Left ventricle myocardium inferior (tissue), 1 donor: ENCODE results near the gene ZRSR2. TPM values are rescaled to one million over a fixed set of nuclear protein-coding genes. Genes with fewer than 3 reads are reported as not detected.
"Not testable (repeated sequence)": the region's sequence is repeated elsewhere in the genome, so short reads cannot be mapped to it uniquely, and the experiment has no call there.

Source experiments
- DNase-seq: peaks from one replicate; pipeline ENCODE4 v3.0.0-alpha.2; 2020
- H3K27ac ChIP-seq: fragments of 200-600 bp; replicated peaks from 2 replicates; pipeline ENCODE4 v1.8.0; 2021
- H3K27me3 ChIP-seq: fragments of 200-600 bp; 2 replicates; pipeline ENCODE4 v1.8.0; 2021; ENCODE audit warnings: low read depth
- H3K36me3 ChIP-seq: fragments of 200-600 bp; 2 replicates; pipeline ENCODE4 v1.8.0; 2021
- H3K4me1 ChIP-seq: fragments of 200-600 bp; 2 replicates; pipeline ENCODE4 v1.8.0; 2021
- H3K4me3 ChIP-seq: fragments of 200-600 bp; 2 replicates; pipeline ENCODE4 v1.8.0; 2021; ENCODE audit warnings: mild to moderate bottlenecking, moderate library complexity
- H3K9me3 ChIP-seq: fragments of 200-600 bp; replicated peaks from 2 replicates; pipeline ENCODE4 v1.8.0; 2021
- intact Hi-C: fragments of 100-400 bp; cut with micrococcal nuclease; formaldehyde crosslinking; loops from one replicate; pipeline ENCODE4 v1.11.0; 2022
- long read RNA-seq: library from polyadenylated mRNA; unstranded; transcript quantifications from one replicate; pipeline ENCODE4 v2.0.0, GENCODE V29; 2021
- total RNA-seq: library from RNA; stranded (reverse); fragmentation: NEBNext Ultra II Directional; extraction: Animal tissue kit (Norgen Biotek cat#: 25700); gene quantifications from one replicate; pipeline ENCODE4 v1.2.1, GENCODE V29; 2021
- TF ChIP-seq, protein P1 (sequence below): fragments of 200-600 bp; IDR thresholded peaks from 2 replicates; pipeline ENCODE4 v1.8.0; 2021; ENCODE audit warnings: antibody characterized with exemption, mild to moderate bottlenecking, borderline replicate concordance
- donor health status: DM: no; HTN: yes; CAD: no; lungs with severe emphysema.

Gene ZRSR2
- total RNA-seq: 7.8 TPM
- long read RNA-seq, transcript ZRSR2-201 (11 exons, 1,491 nt): major isoform, 5 of 16 reads
- long read RNA-seq, partial matches to known transcripts: 3 of 16 reads
- long read RNA-seq, other reads (novel, unspliced or antisense): 7 of 16 reads

DNA sequence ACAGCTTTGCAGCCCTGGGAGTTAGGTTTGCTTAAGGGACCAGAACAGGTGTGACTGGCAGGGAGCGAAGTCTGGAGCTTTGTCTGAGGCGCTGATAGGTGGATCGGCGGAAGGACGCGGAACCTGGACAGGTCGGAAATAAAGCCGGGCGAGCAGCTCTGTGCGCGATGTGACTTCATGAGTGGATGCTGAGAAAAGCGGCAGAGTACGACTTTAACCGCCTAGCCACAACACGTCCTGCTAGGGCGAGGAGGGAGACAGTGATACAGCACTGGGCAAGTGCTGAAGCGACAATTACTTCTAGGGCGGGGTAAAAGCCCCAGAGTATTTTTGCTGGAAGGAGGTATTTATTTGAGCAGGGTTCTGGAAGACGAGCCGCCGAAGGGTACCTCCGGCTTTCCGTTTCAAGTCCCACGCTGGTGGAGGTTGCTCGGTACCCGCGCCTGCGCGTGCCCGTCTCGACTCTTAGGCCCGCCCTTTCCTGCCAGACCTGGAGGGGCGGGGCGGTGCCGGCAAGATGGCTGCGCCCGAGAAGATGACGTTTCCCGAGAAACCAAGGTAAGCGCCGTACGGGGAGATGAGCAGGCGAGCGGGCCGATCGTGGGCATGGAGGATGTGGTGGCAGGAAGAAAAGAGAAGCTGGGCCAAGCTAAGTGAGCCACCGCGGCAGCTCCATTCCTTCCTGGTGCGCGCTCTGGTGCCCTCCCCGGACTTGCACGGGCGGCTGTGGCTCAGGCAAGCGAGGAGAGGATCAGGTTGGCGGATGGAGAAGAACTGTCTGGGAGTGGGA is at the start of gene ZRSR2:
TSS of gene ZRSR2 (plus strand) at position 506 of the 790 bp plus-strand sequence. CDS start at position 518, 12 bp downstream.
- Histone ChIP-seq H3K27ac (peak within 1 kb of the TSS; percentile 84), H3K4me3 (peak within 1 kb of the TSS; percentile 82), H3K9me3 (no peaks in the 10 kb centered on the region), H3K4me1 (peaks cover 8% of the 10 kb centered on the region), H3K36me3 (no peaks in the 10 kb centered on the region), H3K27me3 (no peaks in the 10 kb centered on the region)
- TF ChIP-seq, protein P1, sequence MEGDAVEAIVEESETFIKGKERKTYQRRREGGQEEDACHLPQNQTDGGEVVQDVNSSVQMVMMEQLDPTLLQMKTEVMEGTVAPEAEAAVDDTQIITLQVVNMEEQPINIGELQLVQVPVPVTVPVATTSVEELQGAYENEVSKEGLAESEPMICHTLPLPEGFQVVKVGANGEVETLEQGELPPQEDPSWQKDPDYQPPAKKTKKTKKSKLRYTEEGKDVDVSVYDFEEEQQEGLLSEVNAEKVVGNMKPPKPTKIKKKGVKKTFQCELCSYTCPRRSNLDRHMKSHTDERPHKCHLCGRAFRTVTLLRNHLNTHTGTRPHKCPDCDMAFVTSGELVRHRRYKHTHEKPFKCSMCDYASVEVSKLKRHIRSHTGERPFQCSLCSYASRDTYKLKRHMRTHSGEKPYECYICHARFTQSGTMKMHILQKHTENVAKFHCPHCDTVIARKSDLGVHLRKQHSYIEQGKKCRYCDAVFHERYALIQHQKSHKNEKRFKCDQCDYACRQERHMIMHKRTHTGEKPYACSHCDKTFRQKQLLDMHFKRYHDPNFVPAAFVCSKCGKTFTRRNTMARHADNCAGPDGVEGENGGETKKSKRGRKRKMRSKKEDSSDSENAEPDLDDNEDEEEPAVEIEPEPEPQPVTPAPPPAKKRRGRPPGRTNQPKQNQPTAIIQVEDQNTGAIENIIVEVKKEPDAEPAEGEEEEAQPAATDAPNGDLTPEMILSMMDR: no peak
- intact Hi-C loops: no loop called here
- peak; percentile 80 for DNase-seq

- TF ChIP-seq, protein P1: no peak
- intact Hi-C loops: no loop called here
- H3K36me3 ChIP-seq: no peaks in the 10 kb centered on the region
- no peak overlapping the region for H3K27ac ChIP-seq
- peaks cover 6% of the 10 kb centered on the region for H3K4me1 ChIP-seq
- no peak for DNase-seq
- H3K9me3 ChIP-seq: no peaks in the 10 kb centered on the region
- no peak overlapping the region for H3K4me3 ChIP-seq
- H3K27me3 ChIP-seq: no peaks in the 10 kb centered on the region
These were observed 46.0 kb upstream of the ZRSR2 start for GRCh38 chrX:15744181-15744867.

DNA sequence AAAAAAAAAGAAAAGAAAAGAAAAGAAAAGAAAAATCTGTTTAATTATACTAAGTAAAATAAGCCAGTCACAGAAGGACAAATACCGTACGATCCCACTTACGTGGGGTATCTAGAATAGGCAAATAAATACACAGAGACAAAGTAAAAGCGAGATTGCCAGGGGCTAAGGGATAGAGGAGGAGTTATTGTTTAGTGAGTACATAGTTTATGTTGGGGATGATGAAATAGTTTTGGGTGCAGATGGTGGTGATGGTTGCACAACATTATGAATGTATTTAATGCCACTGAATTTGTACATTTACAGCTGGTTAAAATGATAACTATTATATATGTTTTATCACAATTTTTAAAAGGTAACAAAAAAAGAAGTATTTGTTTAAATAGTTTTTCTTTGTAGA is 45.1 kb upstream of the ZRSR2 start:
- H3K4me3 ChIP-seq: no peak overlapping the region

DNA sequence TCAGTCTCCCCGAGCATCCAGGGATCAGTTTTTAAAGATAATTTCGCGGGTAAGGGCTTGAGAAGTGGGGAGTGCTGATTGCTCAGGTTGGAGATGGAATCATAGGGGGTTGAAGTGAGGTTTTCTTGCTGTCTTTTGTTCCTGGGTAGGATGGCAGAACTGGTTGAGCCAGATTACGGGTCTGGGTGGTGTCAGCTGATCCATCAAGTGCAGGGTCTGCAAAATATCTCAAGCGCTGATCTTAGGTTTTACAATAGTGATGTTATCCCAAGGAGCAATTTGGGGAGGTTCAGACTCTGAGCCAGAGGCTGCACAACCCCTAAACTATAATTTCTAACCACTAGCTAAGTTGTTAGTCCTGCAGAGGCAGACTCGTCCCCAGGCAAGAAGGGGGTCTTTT is 43.6 kb upstream of the ZRSR2 start:
- peak overlapping the region; percentile 23 for H3K27ac ChIP-seq

More for the DNA sequence above, 45.1 kb upstream of the ZRSR2 start:
- TF ChIP-seq, protein P1: no peak
- intact Hi-C loops: no loop called here
- Histone ChIP-seq H3K36me3 (no peaks in the 10 kb centered on the region), H3K9me3 (no peaks in the 10 kb centered on the region), H3K4me1 (peaks cover 12% of the 10 kb centered on the region), H3K27ac (no peak overlapping the region), H3K27me3 (no peaks in the 10 kb centered on the region)
- DNase-seq: no peak

GRCh38 chrX:15747626-15748173 is 42.6 kb upstream of the ZRSR2 start:
- H3K4me1 ChIP-seq: peaks cover 20% of the 10 kb centered on the region
- DNase-seq: no peak
- H3K9me3 ChIP-seq: no peaks in the 10 kb centered on the region
- intact Hi-C loops: no loop called here
- H3K36me3 ChIP-seq: no peaks in the 10 kb centered on the region
- peak overlapping the region; percentile 23 for H3K27ac ChIP-seq
- TF ChIP-seq, protein P1: no peak
- no peak overlapping the region for H3K4me3 ChIP-seq
- no peaks in the 10 kb centered on the region for H3K27me3 ChIP-seq

More for the DNA sequence above, 43.6 kb upstream of the ZRSR2 start:
- DNase-seq, H3K36me3 ChIP-seq, H3K4me3 ChIP-seq, intact Hi-C loops, H3K9me3 ChIP-seq, H3K27me3 ChIP-seq: not testable (repeated sequence)
- peaks cover 20% of the 10 kb centered on the region for H3K4me1 ChIP-seq
